Measurements from ENCODE around the gene PLPPR1.

PLPPR1 gene

DNA sequence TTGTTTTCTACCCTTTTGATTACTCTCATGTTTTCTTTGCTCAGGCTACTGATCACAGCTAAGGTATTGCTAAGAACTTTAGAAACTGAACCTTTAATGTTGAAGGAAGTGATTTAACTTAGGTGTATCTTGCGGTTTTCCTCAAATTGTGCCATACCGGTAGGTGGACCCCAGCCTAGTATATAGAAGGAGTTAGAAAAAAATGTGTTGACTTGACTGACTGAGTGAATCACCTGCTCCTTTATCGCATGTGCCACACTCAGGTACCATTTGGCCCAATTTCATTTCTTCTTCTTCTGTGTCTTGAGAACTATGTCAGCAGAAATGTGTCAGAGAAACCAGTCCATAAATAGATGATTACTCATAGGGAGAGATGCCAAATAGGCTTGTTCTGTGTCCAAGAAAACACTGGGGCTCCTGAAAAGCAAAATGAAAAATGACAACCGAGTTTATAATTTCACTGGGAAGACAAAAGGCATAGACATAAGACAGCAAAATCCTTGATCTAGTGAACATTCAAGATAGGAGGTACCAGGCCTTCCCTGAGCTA lies 19.4 kb downstream of the PLPPR1 start:
- DNase-seq (ENCODE audit: low spot score) = no peak

DNA sequence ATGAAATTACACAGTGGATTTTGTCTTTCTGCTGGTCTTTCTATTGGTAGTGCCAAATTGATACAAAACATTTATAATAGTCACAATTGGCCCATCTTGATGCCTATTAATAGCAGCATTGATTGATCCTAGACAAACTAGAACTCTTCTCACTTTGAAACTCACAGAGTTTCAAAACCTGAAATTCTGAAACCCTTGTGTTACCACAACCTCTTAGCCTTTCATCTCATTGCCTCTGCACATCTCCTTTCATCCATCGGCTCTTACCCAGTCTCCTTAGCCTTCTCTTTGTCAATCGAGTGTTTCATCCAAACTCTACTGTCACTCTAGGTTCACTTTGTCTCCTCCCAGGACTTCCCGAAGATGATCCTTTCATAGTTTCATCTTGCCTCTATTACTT lies 22.1 kb downstream of the PLPPR1 start:
- DNase-seq (ENCODE audit: low spot score) = no peak

DNA sequence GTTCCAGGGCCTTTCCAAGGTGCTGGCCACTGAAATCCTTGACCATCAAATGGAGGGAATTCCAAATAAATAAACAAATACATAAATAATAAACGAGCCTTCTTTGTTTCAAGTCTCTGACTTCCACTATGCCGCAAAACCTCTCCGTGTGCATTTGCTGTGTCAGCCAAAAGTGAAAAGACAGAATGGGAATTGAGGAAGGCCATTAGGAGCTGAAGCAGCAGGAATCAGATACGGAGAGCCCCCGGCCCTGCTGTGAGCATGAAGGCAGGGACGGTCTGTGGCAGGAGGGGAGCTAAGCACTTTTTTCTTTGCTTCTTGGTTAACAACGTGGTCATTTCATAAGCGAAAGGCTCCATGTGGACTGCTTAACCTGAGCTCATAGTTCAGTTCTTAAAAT lies 26.1 kb downstream of the PLPPR1 start:
- DNase-seq (ENCODE audit: low spot score) = no peak

DNA sequence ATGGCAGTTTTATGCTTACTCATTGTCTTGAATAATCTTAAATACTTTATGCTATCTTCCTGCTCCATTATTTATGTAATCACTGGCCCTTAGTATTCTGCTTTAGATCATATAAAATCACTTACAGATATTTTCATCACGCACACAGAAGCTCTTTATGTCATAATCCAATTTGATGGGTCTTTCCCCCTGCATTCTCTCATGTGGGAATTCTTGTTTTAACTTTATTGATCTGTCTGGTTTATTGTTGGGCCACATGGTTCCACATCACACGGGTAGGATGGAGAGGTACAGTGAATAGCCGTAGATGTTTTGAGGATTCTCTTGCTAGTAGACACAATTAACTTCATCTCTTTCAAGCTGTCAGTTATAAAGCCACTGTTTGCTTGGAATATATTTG lies 27.0 kb downstream of the PLPPR1 start:
- DNase-seq (ENCODE audit: low spot score) = no peak

DNA sequence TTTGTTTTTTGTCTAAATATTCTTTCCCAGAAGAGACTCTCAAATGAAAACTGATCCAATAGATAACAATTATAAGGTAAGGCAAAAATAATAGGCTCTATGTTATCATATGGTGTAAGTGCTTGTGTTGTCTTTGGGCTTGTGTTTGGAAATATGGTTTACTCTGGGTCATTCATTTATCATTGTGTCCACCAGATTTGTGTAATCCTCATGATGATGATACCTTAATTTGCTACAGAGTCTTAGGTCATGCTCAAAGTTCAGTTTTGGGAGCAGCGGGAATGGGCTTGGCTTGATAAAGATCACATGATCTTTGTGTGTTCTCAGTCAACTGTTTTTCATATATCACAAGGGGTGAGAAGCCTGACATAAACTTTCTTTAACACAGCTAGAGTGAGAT lies 34.2 kb downstream of the PLPPR1 start:
- DNase-seq (ENCODE audit: low spot score) = no peak

DNA sequence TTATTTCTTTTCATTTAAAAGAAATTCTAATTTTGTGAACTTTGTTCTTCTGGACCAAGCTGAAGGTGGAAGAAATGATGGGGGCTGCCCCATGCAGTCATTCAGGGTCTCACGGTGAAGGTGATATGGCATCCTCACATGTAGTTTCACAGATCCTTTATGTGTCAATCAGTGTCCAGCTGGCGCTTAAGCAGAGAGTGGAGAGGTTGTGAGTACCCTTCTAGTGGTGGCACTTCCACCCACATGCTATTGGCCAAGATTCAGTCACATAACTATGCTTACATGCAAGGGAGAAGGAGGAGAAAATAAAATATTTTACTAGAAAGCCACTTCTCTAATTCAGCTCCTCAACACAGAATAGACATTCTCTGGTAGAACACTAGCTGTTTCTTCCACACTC lies 34.7 kb downstream of the PLPPR1 start:
- no peak for DNase-seq (ENCODE audit: low spot score)

DNA sequence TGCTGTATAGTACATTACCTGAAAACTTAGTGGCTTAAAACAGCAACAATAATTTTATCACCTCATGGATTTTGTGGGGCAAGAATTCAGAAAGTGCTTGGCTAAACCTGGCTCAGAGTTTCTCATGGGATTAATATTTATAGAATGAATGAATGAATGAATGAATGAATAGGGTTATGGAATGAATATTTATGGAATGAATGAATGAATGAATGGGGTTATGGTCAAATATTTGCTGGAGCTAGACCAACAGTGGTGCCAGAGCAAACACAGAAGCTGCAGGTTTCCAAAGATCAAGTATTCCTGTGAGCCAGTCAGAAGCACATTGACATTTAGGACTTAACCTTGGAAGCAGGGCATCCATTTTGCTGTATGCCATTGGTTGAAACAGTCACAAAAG lies 35.7 kb downstream of the PLPPR1 start:
- DNase-seq (ENCODE audit: low spot score) = no peak

DNA sequence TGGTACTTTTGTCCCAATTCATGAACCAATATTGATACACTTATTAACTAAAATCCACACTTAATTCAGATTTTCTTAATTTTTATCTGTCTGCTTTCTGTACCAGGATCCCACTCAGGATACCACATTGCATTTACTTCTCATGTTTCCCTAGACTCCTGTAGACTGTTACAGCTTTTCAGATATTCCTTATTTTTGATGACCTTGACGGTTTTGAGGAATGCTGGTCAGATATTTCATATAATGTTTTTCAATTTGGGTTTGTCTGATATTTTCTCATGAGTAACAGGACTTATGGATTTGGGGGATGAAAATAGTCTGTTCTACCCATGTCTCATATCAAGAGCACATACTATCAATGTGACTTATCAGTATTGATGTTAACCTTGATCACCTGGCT lies 37.4 kb downstream of the PLPPR1 start:
- no peak for DNase-seq (ENCODE audit: low spot score)

DNA sequence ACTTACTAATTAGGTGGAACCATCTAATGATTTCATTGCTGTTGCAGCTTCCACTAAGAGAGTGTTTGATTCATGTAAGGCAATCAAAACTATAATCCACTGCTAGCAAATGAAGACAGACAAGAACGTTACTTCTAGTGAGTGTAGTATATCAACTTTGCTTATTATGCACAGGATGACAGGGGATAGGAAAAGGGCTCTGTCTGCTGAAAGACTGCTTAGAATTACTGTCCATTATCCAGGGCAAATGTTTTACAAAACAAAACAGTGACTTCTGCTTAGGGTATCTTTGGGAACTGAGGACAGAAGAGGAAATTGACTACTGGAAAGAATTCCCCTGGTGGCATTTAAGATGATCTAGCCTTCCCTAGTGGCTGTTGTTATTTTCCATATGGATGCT lies 40.2 kb downstream of the PLPPR1 start:
- DNase-seq (ENCODE audit: low spot score) = no peak

DNA sequence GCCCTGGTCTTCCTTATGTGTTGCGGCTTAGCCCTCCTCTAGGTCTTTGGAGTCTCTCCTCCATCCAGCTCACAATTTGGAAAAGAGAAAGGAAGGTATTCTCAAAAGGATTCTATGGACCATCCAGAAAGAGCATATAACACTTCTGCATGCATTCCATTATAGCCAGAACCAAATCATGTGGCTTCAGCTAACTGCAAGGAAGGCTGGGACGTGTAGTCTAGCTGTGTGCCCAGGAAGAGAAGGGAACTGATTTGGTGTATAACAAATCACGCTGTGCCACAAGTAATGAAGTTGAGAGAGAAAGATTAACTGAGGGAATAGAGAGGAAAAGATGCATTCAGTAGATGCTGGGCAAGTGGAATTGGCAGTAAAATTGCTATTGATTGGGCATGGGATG lies 43.7 kb downstream of the PLPPR1 start:
- no peak for DNase-seq (ENCODE audit: low spot score)

DNA sequence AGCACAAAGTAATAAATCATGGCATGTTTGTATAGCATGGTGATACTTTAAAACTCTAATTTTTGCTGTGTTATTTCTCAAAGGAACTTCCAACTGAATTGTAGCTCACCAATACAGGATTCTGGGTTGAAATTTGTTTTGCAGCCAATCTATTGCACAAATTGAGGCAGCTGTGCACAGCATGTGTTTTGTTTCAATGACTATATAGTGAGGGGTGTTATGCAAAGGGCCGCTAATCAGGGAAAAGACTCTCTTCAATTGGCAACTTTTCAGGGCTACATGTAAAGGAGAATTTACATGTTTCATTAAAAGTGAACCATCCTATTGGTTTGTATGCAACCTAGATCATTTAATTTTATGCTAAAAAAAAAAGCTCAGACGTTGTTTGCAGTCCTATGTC lies 44.6 kb downstream of the PLPPR1 start:
- no peak for DNase-seq (ENCODE audit: low spot score)

DNA sequence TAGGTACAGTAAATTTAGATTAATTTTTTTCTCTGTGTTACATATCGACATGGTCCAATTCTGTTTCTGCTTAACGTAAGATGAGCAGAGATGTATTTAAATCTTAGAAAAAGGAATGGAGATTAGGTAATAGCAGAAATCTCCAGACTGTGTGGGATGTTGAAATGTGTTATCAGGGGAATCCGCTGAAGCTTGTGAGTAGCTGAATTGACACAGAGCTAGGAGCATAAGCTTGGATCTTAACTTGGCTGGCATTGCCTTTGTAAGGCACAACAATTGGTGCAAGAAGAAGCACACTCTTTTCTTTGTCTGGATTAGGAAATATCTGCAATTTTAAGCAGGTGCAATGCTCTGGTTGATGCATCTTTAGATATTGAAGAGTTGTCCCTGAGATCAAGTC lies 53.1 kb downstream of the PLPPR1 start:
- DNase-seq (ENCODE audit: low spot score) = no peak

DNA sequence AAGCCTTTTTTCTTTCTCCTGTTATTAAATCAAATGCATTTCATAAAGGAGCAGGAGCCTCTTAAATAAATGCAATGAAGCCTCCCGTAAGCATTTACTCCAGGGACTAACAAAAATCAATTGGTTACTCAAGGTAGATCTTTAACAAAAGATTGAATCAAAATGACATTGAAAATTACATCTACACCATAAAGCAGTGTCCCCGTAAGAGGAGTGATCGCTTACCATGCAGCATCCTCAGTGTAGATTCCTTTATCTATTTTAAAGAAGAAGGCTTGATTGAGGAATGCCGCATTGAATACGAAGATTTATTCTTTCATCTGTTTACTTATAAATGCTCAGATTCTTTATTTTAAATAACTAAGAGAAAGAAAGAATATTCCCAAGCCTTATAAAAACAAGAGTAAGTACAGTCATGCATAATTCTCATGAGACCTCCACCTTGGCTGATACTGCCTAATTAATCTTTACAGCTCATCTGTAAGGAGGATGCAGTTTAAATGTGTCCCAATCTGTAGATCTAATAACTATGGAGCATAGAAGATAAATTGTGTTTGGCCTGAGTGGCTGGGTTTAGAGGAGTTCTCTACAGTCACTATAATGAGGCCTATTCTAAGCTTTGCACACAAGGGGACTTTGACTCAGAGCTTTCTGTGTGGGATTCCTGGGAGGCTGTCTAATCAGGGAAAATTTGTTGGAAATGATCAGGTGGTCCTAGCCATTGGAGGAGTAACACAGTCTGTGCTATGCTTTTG lies 55.1 kb downstream of the PLPPR1 start:
- no peak for DNase-seq (ENCODE audit: low spot score)

DNA sequence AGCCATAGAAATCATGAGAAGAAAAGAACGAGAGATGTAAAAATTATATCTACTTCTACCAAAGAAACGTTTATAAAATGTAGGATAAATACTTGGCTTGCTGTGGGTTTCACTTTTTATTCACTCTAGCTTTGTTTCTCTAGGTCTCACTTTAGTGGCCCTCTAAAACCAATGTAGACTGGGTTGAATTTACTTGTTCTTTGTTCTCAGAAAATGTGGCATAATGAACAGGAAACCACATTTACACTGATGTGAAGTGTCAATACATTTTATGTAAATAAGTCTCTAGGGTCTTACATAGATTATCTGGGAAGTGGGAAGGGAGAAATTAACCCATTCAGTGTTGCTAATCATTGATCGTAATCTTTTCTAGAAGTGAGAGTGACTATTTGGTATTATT lies 58.9 kb downstream of the PLPPR1 start:
- no peak for DNase-seq (ENCODE audit: low spot score)

DNA sequence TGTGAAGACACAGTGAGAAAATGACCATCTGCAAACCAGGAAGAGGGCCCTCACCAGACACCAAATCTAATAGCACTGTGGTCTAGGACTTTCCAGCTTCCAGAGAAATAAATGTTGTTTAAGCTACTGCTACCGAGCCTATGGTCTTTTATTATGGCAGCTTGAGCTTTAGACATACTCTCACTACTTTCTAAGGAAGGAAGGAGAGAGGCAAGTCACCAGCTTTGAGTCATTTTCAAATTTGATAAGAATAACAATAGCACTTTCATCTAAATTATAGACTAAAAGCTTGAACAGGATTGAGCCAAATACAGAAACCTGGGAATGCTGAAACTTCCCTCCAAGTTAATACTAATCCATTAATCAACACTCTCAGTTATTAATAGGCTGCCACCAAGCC lies 64.4 kb downstream of the PLPPR1 start:
- no peak for DNase-seq (ENCODE audit: low spot score)

DNA sequence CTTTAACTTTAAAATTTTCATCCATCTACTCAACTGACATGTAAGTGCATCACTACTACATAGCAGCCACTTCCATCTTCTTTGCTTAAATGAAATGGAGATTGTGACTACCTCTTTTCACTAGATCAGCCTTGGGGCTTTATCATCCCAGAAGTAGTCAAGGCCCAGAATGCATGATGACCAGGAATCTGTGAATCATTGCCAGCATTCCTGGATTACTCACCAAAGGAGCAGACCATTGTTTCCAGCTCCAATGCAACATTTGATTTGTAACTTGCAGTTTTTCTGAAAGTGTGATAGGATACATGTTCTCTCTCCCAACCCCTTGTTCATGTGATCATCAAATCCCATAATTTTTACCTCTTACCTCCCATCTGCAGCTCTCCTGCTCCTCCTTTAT lies 65.1 kb downstream of the PLPPR1 start:
- DNase-seq (ENCODE audit: low spot score) = no peak

DNA sequence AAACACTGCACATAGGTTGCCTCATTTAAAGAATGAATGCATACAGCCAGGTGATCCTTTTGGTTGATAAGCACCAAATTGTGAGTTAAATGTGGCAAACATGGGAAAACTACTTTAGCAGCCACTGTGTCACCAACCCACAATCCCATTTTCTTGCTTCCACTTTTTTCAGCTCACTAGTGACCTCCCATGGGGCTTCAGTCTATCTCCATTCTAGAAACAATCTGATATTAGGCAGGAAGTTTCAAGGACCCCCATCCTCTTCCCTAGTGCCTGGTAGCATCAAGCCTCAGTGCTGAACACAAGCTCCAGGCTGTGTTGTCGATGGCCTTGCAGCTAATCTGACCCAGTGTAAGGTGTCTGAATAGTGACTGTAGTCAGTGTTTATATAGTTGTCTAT lies 66.2 kb downstream of the PLPPR1 start:
- DNase-seq (ENCODE audit: low spot score) = no peak

DNA sequence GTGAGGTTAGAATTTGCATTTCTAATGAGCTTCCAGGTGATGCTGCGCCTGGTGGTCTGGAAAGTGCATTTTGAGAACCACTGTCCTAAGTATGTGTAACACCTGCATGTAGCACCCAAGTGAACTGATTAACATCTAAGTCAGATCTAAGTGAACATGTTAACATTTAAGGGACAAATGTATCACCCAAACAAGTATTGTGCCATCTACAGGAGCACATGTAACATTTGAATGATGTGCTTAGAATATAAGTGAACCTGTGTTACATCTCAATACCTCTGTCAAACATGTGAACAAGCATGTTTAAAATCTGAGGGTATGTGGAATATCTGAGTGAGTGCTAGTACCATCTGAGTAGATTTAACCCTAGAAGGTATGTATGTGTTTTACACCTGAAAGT lies 68.7 kb downstream of the PLPPR1 start:
- no peak for DNase-seq (ENCODE audit: low spot score)

DNA sequence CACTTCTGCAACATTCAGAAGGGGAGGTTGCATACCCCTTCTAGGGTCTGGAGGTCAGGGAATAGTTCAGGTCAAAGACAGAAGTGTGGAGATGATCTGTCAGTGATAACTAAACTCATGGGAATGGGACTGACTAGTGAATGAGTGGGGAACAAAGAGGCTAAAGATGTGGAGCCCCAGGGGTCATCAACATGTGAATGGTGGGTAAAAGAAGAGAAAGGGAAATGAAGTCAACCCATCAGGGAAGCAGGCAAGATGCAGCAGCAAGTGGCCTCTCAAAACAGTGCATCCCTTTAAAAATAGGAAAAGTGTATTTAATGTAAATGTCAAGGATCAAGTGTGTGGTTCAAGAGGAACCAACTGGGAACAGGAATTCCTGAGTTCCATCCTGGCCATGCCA lies 69.9 kb downstream of the PLPPR1 start:
- DNase-seq (ENCODE audit: low spot score) = no peak

DNA sequence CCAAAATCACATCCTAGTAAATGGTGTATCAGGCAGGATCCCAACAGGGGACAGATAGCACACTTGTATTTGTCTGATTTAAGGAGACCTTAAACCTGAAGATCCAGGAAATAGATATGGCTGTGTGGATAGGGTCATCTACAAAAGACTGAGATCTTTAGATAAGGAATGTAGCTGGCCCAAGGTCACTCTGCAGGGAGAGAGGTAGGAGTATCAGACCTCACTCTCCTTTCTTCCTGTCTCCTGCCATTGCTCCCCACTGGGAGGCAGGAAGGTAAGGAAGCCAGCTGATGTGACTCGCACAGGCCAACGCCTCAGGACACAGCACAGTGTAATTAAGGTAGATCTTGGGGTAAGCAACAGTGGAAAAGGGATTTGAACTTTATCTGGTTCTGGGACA lies 85.8 kb downstream of the PLPPR1 start:
- DNase-seq (ENCODE audit: low spot score) = no peak

DNA sequence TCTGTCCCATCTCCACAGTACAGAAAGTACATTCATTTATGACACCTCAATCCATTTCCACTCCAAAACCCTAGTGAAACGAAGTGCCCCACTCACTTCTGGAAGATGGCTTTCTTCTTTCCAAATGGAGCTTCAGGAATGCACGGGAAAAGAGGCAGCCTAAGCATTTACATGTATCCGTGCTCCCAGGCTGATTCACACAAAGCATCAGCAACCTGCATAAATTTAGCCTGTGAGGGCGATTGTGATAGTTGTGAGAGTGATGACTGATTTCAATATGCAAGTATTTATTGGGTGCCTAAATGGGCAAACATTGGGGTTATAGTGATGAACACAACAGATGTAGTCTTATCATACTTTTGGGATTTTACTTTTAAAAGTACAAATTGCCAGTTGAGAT lies 86.6 kb downstream of the PLPPR1 start:
- DNase-seq (ENCODE audit: low spot score) = no peak

DNA sequence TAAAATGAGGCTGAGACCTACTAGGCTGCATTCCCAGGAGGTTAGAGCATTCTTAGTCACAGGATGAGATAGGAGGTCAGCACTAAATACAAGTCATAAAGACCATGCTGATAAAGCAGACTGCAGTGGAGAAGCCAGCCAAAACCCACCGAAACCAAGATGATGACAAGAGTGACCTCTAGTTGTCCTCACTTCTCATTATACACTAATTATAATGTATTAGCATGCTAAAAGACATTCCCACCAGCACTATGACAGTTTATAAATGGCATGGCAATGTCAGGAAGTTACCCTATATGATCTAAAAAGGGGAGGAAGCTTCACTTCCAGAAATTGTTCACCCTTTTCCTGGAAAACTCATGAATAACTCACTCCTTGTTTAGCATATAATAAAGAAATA lies 88.6 kb downstream of the PLPPR1 start:
- no peak for DNase-seq (ENCODE audit: low spot score)

DNA sequence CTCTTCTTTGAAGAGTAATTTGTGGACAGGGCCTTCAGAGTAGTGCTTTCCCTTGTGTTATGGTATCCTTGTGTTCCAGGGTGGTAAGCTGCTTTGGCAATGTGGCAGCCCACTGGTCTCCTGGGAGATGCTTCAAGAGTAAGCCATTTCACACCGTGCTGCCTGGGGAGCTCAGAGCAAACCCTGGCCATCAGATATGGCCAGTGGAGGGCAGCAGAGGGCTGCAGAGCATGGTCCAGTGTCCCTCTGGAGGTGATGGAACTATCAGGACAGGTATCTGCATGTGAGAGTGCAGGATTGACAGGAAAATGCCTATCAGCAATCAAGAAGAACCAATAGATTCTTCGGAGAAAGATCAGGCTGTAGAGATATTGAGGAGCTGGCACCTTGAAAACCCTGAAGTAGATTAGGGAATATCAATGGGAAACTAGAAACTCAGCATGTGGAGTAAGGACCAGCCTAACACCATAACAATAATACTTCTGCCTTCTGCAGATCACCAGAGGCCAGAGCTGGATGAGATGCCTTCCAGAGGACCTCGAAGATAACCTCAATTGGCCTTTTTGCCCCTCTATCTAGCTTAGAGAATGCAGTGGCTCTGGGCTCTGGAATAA lies 90.8 kb downstream of the PLPPR1 start:
- DNase-seq (ENCODE audit: low spot score) = peak; percentile 6

DNA sequence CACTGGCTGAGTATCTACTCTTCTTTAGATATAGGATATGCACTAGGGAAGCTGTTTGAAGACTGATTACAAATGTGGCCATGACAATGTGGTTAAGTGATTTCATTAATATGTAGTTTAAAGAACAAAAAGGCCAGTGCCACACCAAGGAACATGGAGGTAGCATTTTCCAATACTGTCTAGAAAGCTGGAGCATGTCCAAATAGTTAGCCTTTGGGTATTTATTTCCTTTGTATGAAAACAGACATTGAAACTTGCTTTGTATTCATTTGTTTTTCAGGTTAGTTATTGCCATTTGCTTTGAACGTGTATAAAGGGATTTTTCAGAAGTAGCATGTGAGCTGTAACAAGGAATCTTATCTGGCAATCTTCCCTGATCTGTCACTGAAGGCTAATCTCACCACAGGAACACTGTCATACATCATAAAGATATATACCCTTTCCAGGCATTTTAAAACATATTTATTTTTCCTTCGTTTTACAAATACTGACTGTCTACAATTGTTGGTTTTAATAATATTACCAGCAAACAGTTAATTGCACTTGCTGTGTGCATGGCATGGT lies 93.4 kb downstream of the PLPPR1 start:
- DNase-seq (ENCODE audit: low spot score) = no peak
